Upper lobe of left lung (tissue), 4 donors: ENCODE measurements around the gene RPS6KA6.

Source experiments
- POLR2A ChIP-seq, 4 donors: fragments of 450-650 bp; IDR thresholded peaks; one replicate each; pipeline ENCODE4 v1.5.1; 2016 to 2017; ENCODE audit warnings: antibody characterized with exemption in 4 of 4, mild to moderate bottlenecking in 2 of 4
- POLR2AphosphoS5 ChIP-seq, 2 donors: sonication (generic); formaldehyde crosslinking; IDR thresholded peaks; one replicate each; pipeline ENCODE4 v1.5.1; 2017; ENCODE audit warnings: antibody characterized with exemption in 2 of 2
- TF ChIP-seq, protein P1 (sequence below), 6 experiments: fragments of 450-650 bp in 4 of 6; fragments of 200-600 bp in 2 of 6; sonication (generic) in 2 of 6; IDR thresholded peaks; one replicate each; pipeline ENCODE4 v1.5.1; 2016 to 2019; ENCODE audit warnings: antibody characterized with exemption in 6 of 6

DNA sequence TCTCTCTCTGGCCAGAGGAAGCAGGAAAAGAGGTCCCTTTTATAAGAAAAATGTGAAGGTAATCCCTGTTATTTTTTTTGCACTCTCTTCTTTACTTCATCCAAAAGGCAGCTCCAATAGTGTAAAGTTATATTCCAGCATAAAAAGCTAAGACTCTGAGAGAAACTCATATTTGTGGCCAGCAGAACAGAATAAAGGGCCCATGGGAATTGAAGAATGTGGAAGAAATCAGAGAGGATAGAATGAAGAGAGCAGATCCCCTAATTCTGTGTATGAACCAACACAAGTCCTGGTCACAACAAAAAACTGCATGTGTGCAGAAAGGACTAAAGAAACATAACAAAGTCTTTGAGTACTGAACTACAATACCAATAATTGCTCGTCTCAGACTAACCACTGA, 22.3 kb downstream of the RPS6KA6 start:
- TF ChIP-seq, protein P1, sequence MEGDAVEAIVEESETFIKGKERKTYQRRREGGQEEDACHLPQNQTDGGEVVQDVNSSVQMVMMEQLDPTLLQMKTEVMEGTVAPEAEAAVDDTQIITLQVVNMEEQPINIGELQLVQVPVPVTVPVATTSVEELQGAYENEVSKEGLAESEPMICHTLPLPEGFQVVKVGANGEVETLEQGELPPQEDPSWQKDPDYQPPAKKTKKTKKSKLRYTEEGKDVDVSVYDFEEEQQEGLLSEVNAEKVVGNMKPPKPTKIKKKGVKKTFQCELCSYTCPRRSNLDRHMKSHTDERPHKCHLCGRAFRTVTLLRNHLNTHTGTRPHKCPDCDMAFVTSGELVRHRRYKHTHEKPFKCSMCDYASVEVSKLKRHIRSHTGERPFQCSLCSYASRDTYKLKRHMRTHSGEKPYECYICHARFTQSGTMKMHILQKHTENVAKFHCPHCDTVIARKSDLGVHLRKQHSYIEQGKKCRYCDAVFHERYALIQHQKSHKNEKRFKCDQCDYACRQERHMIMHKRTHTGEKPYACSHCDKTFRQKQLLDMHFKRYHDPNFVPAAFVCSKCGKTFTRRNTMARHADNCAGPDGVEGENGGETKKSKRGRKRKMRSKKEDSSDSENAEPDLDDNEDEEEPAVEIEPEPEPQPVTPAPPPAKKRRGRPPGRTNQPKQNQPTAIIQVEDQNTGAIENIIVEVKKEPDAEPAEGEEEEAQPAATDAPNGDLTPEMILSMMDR (IDR thresholded peaks at IDR 0.05): no peak
- TF ChIP-seq POLR2AphosphoS5 (IDR thresholded peaks at IDR 0.05): no peak
- TF ChIP-seq POLR2A (IDR thresholded peaks at IDR 0.05): no peak
